CD14-positive monocyte (primary cell): Measurements from ENCODE around the gene CMTM5. TPM values are rescaled to one million over a fixed set of nuclear protein-coding genes. Genes with fewer than 3 reads are reported as not detected.

ENCODE experiments used
- DNase-seq, 3 donors: peaks; one replicate each; pipeline ENCODE4 v3.0.0-alpha.2; 2011 to 2022
- H2AFZ ChIP-seq: 2 replicates; pipeline ENCODE4 v1.6.0; 2012; ENCODE audit warnings: mild to moderate bottlenecking, low read depth, low read length, inconsistent platforms; ENCODE audit not compliant: insufficient read depth, poor library complexity, severe bottlenecking
- H3K27ac ChIP-seq, 2 donors: 1 replicate in 1 of 2; 2 replicates in 1 of 2; pipeline ENCODE4 v1.5.1; 2012 to 2013; ENCODE audit warnings: low read length in 2 of 2, control low read depth in 1 of 2, inconsistent platforms in 1 of 2, low read depth in 1 of 2, mild to moderate bottlenecking in 1 of 2
- H3K27me3 ChIP-seq, 2 donors: one replicate each; pipeline versions ENCODE4 v1.6.0 to v1.6.1; 2011 to 2013; ENCODE audit warnings: low read length in 2 of 2; ENCODE audit not compliant: control insufficient read depth in 2 of 2, insufficient read depth in 2 of 2
- H3K36me3 ChIP-seq, 2 donors: replicated peaks in 1 of 2; 1 replicate in 1 of 2; 2 replicates in 1 of 2; pipeline versions ENCODE4 v1.5.1 to v1.6.1; 2012 to 2013; ENCODE audit warnings: low read length in 2 of 2, control low read depth in 1 of 2, inconsistent platforms in 1 of 2, mild to moderate bottlenecking in 1 of 2; ENCODE audit not compliant: insufficient read depth in 2 of 2, control insufficient read depth in 1 of 2
- H3K4me1 ChIP-seq, 2 donors: 1 replicate in 1 of 2; 2 replicates in 1 of 2; pipeline versions ENCODE4 v1.5.1 to v1.6.1; 2012 to 2013; ENCODE audit warnings: low read length in 2 of 2, control low read depth in 1 of 2, inconsistent platforms in 1 of 2, mild to moderate bottlenecking in 1 of 2, moderate library complexity in 1 of 2; ENCODE audit not compliant: insufficient read depth in 2 of 2, control insufficient read depth in 1 of 2
- H3K4me2 ChIP-seq: replicated peaks from 2 replicates; pipeline ENCODE3; 2012; ENCODE audit warnings: low read length, moderate library complexity, mild to moderate bottlenecking; ENCODE audit not compliant: poor library complexity, severe bottlenecking; ENCODE audit errors: extremely low read depth
- H3K4me3 ChIP-seq, 3 experiments: fragments of 200-600 bp in 1 of 3; sonication (generic) in 1 of 3; replicated peaks in 1 of 3; 1 replicate in 2 of 3; 2 replicates in 1 of 3; pipeline ENCODE4 v1.5.1; 2011 to 2013; ENCODE audit warnings: low read length in 3 of 3, mild to moderate bottlenecking in 3 of 3, control low read depth in 2 of 3, low read depth in 2 of 3, inconsistent platforms in 1 of 3, moderate library complexity in 1 of 3
- H3K79me2 ChIP-seq: 2 replicates; pipeline ENCODE4 v1.6.0; 2012; ENCODE audit warnings: mild to moderate bottlenecking, control low read depth, inconsistent platforms, low read length, moderate library complexity; ENCODE audit not compliant: insufficient read depth
- H3K9ac ChIP-seq: 2 replicates; pipeline ENCODE4 v1.6.0; 2017; ENCODE audit warnings: low read length, mild to moderate bottlenecking; ENCODE audit not compliant: insufficient read depth, poor library complexity, severe bottlenecking
- H3K9me3 ChIP-seq, 2 donors: replicated peaks in 1 of 2; 1 replicate in 1 of 2; 2 replicates in 1 of 2; pipeline versions ENCODE4 v1.5.1 to v1.6.1; 2012 to 2013; ENCODE audit warnings: low read length in 2 of 2, control low read depth in 1 of 2; ENCODE audit not compliant: control insufficient read depth in 1 of 2, insufficient read depth in 1 of 2
- H4K20me1 ChIP-seq: 2 replicates; pipeline ENCODE4 v1.6.0; 2012; ENCODE audit warnings: mild to moderate bottlenecking, low read length, control low read depth, moderate library complexity; ENCODE audit not compliant: insufficient read depth
- H3K27ac Mint-ChIP-seq, 7 donors: one replicate each; pipeline ENCODE4 v1.8.0; 2020; ENCODE audit warnings: mild to moderate bottlenecking in 7 of 7, mixed read lengths in 7 of 7, moderate library complexity in 6 of 7, inconsistent platforms in 2 of 7
- H3K27me3 Mint-ChIP-seq, 3 donors: one replicate each; pipeline ENCODE4 v1.8.0; 2021 to 2022; ENCODE audit warnings: low read depth in 3 of 3, mild to moderate bottlenecking in 3 of 3, mixed read lengths in 3 of 3, moderate library complexity in 3 of 3, inconsistent platforms in 1 of 3
- H3K36me3 Mint-ChIP-seq, 2 donors: one replicate each; pipeline ENCODE4 v1.8.0; 2020; ENCODE audit warnings: mixed read lengths in 2 of 2, inconsistent platforms in 1 of 2, mild to moderate bottlenecking in 1 of 2
- H3K4me1 Mint-ChIP-seq: one replicate; pipeline ENCODE4 v1.8.0; 2020; ENCODE audit warnings: mild to moderate bottlenecking, mixed read lengths
- H3K4me3 Mint-ChIP-seq, 2 donors: one replicate each; pipeline ENCODE4 v1.8.0; 2020; ENCODE audit warnings: mild to moderate bottlenecking in 2 of 2, mixed read lengths in 2 of 2, moderate library complexity in 1 of 2
- H3K9me3 Mint-ChIP-seq, 7 donors: one replicate each; pipeline ENCODE4 v1.8.0; 2020 to 2022; ENCODE audit warnings: mixed read lengths in 7 of 7, mild to moderate bottlenecking in 6 of 7, moderate library complexity in 6 of 7, inconsistent platforms in 2 of 7
- CTCF ChIP-seq: fragments of 200-600 bp; IDR thresholded peaks from one replicate; pipeline ENCODE4 v1.8.0; 2022; ENCODE audit warnings: antibody characterized with exemption, mild to moderate bottlenecking
- WGBS: methylation state at CpG from one replicate; pipeline ENCODE4 v1.1.5; 2013; ENCODE audit warnings: missing lambda C conversion rate; ENCODE audit not compliant: insufficient coverage; 5-methylcytosine and 5-hydroxymethylcytosine counted together
- intact Hi-C, 2 donors: fragments of 100-400 bp; cut with micrococcal nuclease; formaldehyde crosslinking; loops; one replicate each; pipeline versions ENCODE4 v1.15.0 to v1.15.1; 2023
- polyA plus RNA-seq, 3 donors: library from polyadenylated mRNA; depleted of rRNA in 1 of 3; unstranded in 2 of 3; stranded (reverse) in 1 of 3; fragments of 300-500 nt in 2 of 3; fragments of >200 nt in 1 of 3; fragmentation: Illumina TruSeq in 2 of 3; gene quantifications; 1 replicate in 2 of 3; 2 replicates in 1 of 3; pipeline ENCODE4 v1.2.3, GENCODE V29; 2012 to 2021

CMTM5 gene
- polyA plus RNA-seq, 3 donors, result 0.93 to 1.1 TPM; not detected in 1

GRCh38 chr14:23377573-23378563 lies 1.0 kb downstream of the CMTM5 start:
- Mint-ChIP-seq H3K27me3 (peaks cover 3 to 13% (median 11%) of the 10 kb centered on the region in 3 donors), H3K9me3 (peaks cover 0 to 1% (median 0%) of the 10 kb centered on the region in 7 donors), H3K27ac (no peak overlapping the region), H3K36me3 (no peaks in the 10 kb centered on the region), H3K4me1 (no peaks in the 10 kb centered on the region), H3K4me3 (no peak overlapping the region)
- Histone ChIP-seq H3K4me3 (no peak overlapping the region), H3K9me3 (no peaks in the 10 kb centered on the region), H3K27ac (no peak overlapping the region), H3K27me3 (no peaks in the 10 kb centered on the region), H3K4me1 (no peaks in the 10 kb centered on the region), H4K20me1 (no peaks in the 10 kb centered on the region), H3K4me2 (no peak overlapping the region), H2AFZ (no peak overlapping the region), H3K9ac (no peak overlapping the region), H3K36me3 (no peaks in the 10 kb centered on the region), H3K79me2 (no peaks in the 10 kb centered on the region)
- intact Hi-C loops, result loop anchor here in 1 of 2 donors (2.0 kb wide), 1 partner anchor 113 kb away; no protein-coding TSS in a partner anchor
- no peak for TF ChIP-seq CTCF
- DNase-seq, result no peak
- WGBS, result 81% methylated on average over 9 of the region's 14 CpGs

- DNase-seq, result no peak
- Histone ChIP-seq H3K36me3 (no peaks in the 10 kb centered on the region), H3K27ac (no peak overlapping the region), H3K27me3 (no peaks in the 10 kb centered on the region), H3K9me3 (no peaks in the 10 kb centered on the region), H3K79me2 (no peaks in the 10 kb centered on the region), H3K4me1 (no peaks in the 10 kb centered on the region), H3K4me3 (no peak overlapping the region), H2AFZ (no peak overlapping the region), H3K4me2 (no peak overlapping the region), H3K9ac (no peak overlapping the region), H4K20me1 (no peaks in the 10 kb centered on the region)
- Mint-ChIP-seq H3K36me3 (no peaks in the 10 kb centered on the region), H3K27ac (no peak overlapping the region), H3K4me3 (no peak overlapping the region), H3K27me3 (peaks cover 3 to 13% (median 10%) of the 10 kb centered on the region in 3 donors), H3K4me1 (no peaks in the 10 kb centered on the region), H3K9me3 (peaks cover 0 to 1% (median 0%) of the 10 kb centered on the region in 7 donors)
- intact Hi-C loops, result no loop called here
- 91% methylated on average over 11 of the region's 11 CpGs for WGBS
- no peak for TF ChIP-seq CTCF
These were observed 1.9 kb downstream of the CMTM5 start for GRCh38 chr14:23378612-23379220.
